GM11168 (cell line): Measurements from ENCODE around the gene RETN.

Source experiments
- in situ Hi-C: fragments of 300-500 bp; cut with MboI; formaldehyde crosslinking; loops from one replicate; pipeline ENCODE4 v1.12.0; 2022; ENCODE audit warnings: low sequenced_read_pairs; ENCODE audit not compliant: unreplicated experiment

Gene RETN

DNA sequence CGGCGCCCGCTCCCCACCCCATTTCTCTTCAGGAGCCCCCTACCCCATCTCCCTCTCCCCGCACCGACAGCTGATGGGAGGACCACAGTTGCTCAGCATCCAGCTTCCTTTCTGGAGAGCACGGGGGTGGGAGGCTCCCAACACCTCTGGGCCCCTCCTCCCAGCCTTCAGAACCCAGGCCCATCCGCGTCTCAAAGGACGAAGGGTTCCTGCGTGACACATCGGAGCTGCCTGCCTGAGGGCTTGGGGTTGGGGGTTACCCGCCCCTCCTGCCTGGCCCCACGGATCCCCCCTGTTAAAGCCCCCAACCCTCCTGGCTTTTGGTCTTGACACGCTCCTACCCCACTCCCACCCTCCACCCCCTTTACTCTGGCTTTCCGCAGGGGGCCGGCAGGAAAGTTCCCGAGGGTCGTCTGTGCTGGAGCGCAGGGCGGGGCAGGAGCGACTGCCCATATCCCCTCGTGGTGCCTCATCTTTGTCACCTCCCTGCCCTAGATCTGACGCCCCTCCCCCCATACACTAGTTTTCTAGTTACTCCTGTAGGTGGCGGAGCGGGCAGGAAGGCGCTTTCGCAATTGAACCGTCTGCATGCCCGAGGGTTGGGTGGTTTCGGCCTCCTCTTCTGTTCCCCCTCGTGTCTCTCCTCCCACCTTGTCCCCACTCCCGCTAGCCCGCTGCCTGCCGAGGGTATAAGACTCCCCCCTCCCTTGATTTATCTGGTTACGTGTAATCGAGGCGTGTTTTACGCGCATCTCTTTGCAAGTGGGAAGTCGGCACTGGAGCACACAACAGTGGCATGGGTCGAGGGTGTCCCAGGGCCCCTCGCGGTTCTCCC lies 12.7 kb downstream of the RETN start:
- in situ Hi-C loops, result loop anchor here (5.0 kb wide), 1 partner anchor 116 kb away; no protein-coding TSS in a partner anchor

DNA sequence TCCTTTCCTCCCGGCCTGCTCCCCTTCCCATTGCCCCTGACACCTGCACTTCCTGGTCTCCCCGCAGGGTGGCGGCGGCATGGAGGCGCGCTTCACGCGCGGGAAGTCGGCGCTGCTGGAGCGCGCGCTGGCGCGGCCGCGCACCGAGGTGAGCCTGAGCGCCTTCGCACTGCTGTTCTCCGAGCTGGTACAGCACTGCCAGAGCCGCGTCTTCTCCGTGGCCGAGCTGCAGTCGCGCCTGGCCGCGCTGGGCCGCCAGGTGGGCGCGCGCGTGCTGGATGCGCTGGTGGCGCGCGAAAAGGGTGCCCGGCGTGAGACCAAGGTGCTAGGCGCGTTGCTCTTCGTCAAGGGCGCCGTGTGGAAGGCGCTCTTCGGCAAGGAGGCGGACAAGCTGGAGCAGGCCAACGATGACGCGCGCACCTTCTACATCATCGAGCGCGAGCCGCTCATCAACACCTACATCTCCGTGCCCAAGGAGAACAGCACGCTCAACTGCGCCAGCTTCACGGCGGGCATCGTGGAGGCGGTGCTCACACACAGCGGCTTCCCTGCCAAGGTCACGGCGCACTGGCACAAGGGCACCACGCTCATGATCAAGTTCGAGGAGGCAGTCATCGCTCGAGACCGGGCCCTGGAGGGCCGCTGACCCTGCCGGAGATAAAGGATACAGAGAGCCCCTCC lies 13.5 kb downstream of the RETN start:
- in situ Hi-C loops, result loop anchor here (5.0 kb wide), 1 partner anchor 115 kb away; no protein-coding TSS in a partner anchor

DNA sequence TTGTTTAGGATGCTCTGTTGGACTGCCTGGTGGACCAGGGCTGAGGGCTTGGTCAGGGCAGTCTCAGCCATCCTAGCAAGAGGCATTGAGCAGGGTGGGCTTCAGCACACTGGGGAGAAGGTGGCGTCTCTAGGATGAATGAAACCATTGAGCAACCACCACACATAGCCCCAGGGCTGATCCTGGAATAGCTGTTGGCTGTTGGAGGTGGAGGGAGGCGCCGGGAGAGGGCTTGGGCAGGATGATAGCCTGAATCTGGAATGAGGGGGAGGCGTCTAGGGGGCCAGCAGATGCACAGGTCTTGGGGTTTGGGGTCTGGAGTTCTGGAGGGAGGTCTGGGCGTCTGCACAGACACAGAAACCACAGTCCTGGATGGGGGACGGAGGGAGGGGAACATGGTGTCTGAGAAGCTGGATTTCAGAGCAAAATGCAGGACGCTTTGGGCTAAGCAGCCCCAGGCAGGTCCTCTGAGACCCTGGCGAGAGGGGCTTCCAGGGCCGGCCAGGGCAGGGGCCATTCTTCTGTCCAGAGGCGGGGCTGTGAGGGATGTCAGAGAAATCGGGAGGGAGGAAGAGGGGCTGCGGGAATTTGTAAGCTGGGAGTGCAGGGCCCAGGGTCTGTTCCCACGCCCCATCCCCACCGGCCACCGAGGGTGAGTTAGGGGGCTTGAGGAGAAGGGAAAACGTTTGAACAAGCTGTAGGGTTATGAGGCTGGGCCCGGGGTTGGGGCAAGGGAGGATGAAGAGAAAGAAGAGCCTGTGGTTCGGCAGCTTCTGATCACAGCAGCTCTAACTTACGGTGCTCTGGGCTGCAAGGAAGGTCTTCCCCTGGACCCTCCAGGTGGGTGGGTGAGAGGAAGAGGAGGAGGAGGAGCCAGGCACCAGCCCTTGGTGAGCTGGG lies 16.9 kb downstream of the RETN start:
- in situ Hi-C loops, result no loop called here

DNA sequence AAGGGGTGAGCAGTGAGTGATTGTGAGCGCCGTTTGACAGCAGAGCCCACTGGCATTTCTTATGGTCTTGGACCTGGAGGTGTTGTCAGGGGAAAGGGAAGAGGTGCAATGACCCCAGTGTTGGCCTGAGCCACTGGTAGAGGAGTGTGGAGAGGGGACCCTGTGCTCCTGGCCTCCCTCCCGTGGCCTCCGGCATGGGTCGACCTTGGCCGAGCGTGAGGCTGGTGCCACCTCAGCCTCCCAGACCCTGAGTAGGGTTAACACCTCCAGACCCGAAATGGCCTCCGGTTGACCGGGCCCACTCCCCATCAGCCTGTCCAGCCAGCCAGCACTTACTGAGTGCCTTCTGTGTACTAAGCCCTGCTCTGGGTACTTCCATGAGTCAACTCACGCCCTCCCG lies 18.3 kb downstream of the RETN start:
- in situ Hi-C loops, result no loop called here

DNA sequence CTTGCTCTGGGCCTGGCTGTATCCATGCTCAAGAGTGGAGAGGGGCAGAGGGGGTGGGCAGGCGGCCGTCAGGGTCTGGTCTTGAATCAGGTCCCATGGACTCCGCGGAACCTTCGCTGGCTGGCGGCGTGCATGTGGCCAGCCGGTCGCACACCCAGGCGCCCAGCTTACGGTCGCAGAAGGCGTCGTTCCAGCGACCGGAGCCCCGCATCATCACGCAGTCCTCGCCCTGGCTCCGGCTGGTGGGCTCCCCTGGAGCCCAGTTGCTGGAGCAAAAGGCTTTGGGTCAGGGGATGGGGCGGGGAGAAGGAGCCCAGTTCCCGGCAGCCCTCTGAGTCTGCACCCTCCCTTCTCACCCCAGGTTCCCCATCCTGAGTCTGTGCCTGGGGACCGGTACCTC lies 20.3 kb downstream of the RETN start:
- in situ Hi-C loops, result no loop called here

DNA sequence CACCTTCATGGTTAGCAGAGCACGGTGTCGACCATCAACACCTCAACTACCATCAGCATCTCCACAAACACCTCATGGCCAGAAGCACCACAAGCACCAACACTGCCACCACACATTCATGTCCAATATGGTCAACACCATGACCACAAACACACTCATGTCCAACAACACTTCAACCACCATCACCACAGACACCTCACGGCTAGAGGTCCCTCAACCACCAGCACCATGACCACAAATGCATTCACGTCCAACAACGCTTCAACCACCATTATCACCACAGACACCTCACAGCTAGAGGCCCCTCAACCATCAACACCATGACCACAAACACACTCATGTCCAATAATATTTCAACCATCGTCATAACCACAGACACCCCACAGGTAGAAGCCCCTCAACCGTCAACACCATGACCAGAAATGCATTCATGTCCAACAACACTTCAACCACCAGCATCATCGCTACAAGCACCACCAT lies 22.0 kb downstream of the RETN start:
- in situ Hi-C loops, result no loop called here

DNA sequence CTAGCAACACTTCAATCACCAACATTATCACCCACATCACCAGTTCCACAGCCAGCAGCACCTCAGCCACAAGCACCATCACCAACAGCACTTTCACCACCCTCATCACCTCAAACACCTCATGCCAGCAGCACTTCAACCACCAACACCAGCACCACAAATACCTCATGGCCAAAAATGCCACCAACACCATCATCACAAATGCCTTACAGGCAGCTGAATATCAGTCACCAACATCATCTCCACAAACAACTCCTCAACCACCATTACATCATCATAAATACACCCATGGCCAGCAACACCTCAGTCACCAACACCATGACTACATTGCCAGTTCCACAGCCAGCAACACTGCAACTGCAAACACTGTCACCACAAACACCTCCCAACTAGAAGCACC lies 22.6 kb downstream of the RETN start:
- in situ Hi-C loops, result no loop called here

DNA sequence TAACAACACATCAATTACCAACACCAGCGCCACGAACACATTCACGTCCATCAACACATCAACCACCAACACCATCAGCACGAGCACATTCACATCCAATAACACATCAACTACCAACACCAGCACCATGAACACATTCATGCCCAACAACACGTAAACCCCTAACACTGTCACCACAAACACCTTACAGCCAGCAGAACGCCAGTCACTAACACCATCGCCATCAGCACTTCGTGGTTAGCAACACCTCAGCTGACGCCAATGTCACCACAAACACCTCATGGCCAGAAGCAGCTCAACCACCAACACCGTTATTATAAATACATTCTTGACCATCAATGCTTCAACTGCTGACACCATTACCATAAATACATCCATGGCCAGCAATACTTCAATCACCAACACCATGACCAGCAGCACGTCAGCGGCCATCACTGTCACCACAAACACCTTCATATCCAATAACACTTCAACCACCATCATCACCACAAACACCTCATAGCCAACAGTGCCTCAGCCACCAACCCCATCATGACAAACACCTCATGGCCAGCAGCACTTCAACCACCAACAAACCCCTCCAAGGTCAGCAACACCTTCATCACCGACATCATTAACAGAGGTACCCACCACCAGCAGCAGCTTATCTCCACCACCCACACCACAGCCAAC lies 23.7 kb downstream of the RETN start:
- in situ Hi-C loops, result no loop called here

DNA sequence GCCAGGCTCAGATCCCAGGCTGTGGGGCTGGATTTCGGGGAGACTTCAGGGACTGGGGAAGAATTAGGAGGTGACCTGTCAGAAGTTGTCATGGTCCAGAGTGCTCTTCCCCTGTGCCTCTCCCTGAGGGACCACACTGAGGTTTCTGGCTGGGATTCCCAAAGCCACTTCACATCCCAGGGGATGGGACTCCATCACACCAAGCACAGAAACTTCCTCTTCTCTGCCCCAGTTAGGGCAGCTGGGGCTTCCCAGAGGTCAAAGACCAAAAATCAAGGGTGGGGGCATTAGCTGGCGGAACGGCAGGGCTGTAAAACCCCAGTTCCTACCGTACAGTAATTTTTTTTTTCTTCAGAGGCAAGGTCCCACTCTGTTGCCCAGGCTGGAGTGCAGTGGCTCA lies 25.6 kb downstream of the RETN start:
- in situ Hi-C loops, result no loop called here

DNA sequence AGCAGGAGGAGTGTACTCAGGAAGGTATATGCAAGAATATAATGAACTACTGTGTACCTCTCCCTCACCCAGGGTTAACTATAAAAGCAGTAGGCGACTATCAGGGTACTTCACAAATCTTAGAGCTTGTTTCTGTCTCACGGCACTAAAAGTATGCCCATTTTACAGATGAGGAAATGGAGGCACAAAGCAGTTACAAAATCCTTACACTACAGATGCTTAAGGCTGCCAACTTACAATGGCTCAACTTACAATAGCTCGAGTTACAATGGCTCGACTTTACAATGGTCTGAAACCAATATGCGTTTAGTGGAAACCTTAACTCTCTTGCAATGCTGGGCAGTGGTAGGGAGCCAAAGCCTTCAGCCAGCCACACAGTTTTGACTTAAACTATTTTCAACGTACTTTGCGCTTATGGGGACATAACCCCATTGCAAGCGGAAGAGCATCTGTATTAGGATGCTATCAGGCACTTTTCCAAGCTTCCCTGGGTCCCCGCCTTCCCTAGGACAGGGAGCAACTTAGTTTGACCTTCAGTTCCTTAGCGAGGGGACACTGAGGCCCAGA lies 29.0 kb downstream of the RETN start:
- in situ Hi-C loops, result no loop called here

DNA sequence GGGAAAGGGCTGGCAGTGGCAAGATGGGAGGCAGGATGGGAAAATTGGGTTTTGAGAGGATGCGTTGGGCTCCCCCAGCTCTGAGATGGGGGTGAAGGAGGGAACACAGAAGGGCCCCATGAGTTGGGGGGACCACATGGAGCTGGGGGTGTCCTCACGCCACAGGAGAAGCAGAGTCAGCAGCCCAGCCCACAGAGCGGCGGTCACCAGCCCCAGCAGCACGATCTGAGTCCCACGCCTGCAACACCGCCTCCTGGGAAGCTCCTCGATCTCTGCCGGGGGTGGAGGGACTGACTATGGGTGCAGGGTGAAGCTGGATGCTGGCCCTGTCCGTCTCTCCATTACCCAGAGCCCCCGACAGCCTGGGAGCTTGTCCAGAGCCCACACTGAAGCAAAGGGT lies 29.7 kb downstream of the RETN start:
- in situ Hi-C loops, result no loop called here

DNA sequence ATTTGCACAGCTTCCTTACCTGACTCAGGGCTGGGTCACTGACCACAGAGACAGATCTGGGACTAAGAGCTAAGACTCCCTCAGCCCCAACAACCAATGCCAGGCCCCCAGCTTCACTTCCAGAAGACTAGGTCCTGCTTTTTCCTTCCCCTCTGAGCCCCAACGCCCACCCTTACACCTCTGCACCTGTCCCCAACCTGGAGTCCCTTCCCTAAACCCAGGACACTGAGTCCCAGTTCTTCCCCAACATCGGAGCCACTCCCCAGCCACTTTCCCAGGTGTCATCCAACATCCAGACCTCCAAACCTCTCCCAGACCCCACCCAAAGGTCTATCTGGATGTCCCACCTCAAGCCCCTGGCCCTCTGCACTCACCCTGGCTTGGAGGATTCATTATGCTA lies 30.2 kb downstream of the RETN start:
- in situ Hi-C loops, result no loop called here

DNA sequence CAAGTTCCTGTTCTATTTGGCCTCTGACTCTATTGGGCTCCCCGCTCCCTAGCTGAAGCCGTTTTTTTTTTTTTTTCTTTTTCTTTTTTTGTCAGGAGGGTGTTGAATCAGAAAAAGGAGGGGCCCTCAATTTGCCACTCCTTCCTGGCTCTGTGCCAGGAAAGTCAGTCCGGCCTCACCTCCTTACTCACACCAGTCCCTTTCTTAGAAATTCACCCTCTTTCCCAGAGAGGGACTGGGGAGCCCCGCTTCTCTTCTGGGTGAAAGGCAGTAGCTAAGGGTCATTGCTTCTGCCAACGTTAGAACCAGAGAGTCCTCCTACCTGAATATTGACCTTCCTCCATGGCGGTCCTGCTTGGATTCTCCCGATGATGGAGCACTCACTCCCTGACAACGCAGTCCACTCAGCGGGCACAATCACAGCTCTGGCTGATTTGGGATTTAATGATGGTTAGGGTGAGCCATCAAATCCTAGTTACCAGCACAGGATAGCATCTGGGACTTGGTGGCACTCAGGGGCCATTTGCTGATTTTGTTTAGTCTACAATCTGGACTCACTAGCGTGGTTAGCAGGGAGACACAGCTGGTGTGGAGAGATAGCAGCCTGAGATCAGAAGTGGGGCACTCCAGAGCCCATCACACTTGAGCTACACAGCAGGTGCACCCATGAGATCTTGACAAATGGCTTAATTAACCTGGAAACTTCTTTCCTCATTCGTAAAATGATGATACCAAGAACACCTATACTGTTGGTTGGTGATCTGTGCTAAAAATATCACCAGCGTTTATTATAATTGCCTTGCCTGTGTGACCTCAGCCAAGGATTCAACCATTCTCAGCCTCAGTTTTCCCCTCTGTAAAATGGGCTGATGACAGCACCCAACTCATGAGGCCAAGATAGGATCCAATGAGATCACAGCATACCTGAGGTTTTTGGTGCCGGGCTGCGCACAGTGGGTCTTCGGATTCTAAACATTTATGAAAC lies 30.9 kb downstream of the RETN start:
- in situ Hi-C loops, result no loop called here

DNA sequence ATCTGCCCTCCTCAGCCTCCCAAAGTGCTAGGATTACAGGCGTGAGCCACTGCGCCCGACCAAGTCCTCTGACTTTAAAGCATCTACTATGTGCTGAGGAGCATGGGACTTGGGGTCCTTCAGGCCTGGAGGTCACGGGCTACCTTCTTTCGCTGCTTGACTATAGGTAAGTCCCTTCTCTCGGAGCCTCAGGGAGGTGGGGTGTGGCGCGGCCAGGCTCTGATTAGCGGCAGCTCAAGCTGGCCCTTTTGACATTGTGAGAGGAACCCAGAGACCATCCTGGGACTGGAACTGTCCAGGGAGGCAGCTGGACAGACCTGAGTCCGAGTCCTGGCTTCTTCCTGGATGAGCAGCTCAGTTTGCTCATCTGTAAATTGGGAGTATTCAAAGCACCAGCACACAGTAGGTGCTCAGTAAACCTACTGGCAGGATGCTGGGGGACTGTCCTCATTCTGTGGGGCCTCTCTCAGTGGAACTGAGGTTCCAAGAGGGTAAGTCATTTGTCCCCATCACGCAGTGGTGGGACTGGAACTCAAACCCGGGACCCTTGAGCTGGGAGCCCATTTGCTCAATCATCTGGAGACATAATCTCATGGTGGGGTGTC lies 32.3 kb downstream of the RETN start:
- in situ Hi-C loops, result no loop called here

DNA sequence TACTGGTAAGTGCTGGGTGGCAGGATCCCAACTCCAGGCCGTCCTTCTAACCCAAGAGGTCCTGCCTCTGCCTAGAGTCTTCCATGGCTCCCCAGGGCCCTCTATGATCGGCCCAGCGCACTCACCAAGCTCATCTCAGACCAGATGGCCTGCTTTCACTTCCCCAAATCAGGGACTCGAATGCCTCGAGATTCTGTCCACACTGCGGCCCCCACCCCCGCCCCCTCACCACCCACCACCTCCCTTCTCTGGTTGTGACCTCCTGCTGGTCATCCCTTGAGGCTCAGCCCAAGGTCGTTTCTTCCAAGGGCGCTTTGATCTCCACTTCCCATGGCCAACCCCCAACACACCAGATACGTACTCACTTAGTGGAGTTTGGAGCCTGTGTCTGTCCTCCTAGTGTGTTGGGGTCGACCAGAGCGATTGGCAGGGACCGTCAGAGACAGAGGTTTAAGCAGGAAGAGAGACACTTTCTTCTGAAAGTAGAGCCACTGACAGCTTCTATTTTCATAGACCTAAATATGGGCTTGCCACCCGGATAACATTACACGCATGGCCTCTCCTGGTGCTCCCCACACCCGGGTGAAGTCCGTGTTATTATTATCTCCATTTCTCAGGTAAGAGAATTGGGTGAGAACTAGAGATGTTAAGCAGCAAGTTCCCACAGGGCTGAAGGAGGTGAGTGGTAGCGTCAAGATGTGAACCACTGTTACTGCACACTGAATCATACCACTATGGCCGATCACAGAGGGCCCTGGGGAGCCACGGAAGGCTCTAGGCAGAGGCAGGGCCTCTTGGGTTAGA lies 33.0 kb downstream of the RETN start, which contains the start of gene FCER2:
FCER2 (minus strand) TSS at position 478 of the 804 bp plus-strand sequence. CDS start 2,371 bp downstream, outside the sequence.
- in situ Hi-C loops, result no loop called here

DNA sequence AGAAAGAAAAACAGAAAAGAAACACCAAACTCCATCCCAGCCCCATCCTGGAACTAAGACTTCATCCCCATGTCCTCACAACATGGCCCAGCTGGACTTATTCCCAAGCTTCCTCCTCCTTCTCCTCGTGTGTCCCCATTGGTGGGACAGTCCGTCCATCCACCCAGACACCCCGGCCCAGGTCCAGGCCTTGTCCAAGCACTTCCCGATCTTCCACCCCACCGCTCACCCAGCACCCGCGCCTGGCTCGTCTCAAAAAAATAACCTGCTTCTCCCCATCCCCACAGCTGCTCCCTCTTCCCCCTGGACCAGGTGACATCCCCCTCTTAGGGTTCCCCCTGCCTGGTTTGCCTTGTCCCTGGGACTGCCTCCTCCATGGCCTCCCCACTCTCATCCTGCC lies 34.5 kb downstream of the RETN start:
- in situ Hi-C loops, result no loop called here
